HG03039 (cell line): ENCODE data around the gene SYT12.

Source experiments
- ATAC-seq: cut with Tn5 transposase; IDR thresholded peaks from one replicate; pipeline ENCODE4 v1.9.1; 2021; ENCODE audit warnings: mild to moderate bottlenecking, moderate library complexity; ENCODE audit not compliant: unreplicated experiment

The SYT12 gene

DNA sequence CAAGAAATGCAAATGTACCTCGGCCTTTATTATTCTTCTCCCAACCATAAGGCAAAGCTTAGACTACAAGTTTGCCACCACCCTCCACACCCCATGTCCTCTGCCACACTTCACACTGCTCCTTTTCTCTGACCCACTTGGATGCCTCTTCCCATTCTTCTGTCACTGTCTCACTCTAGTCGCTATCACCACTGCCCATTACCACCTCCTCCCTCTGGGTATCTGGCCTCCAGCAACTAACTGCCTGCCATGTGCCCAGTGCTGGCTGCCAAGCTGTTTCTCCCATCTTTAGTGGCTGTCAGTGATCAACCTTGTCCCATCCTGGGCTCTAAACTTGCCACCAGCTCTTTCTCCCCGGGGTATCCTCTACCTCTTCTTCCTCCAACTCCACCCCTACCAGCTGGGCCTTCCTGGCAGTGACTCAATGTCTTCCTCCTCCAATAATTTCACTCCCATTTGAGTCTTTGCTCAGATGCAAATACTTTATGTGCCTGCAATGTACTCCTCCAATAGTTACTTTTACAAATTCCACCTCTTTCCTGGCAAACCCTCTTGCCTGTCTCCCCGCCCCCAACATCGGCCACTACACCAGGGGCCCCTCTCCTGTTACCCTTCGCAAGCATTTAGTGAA is 76.0 kb downstream of the SYT12 start:
- ATAC-seq: no peak

DNA sequence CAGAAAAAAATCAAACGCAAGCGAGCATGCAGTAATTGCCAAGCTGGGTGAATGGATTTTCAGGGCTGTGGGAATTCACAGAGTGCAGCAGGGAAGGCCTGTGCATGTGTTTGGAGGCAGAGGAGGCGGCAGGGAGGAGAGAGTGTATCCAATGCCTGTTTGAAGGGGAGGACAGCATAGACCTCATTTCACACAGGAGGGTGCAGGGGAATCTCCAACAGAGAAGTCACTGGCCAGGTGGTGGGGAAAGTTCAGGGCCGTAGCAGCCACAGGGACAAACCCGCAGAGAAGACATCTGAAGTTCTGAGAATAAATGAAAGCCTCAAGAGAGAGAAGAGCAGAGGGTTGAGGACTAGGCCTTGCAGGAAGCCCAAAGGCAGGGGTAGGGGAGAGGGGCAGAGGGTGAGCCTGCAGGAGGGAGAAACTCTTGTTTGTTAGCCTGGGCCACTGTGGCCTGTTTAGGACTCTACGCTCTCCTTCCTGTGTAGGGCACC is 76.9 kb downstream of the SYT12 start:
- no peak for ATAC-seq
